CD14-positive monocyte (primary cell): ENCODE results near the gene TFEB. TPM values are rescaled to one million over a fixed set of nuclear protein-coding genes. Genes with fewer than 3 reads are reported as not detected.

Experiments
- DNase-seq, 3 donors: peaks; one replicate each; pipeline ENCODE4 v3.0.0-alpha.2; 2011 to 2022
- H2AFZ ChIP-seq: 2 replicates; pipeline ENCODE4 v1.6.0; 2012; ENCODE audit warnings: mild to moderate bottlenecking, low read depth, low read length, inconsistent platforms; ENCODE audit not compliant: insufficient read depth, poor library complexity, severe bottlenecking
- H3K27ac ChIP-seq, 2 donors: 1 replicate in 1 of 2; 2 replicates in 1 of 2; pipeline ENCODE4 v1.5.1; 2012 to 2013; ENCODE audit warnings: low read length in 2 of 2, control low read depth in 1 of 2, inconsistent platforms in 1 of 2, low read depth in 1 of 2, mild to moderate bottlenecking in 1 of 2
- H3K27me3 ChIP-seq, 2 donors: one replicate each; pipeline versions ENCODE4 v1.6.0 to v1.6.1; 2011 to 2013; ENCODE audit warnings: low read length in 2 of 2; ENCODE audit not compliant: control insufficient read depth in 2 of 2, insufficient read depth in 2 of 2
- H3K36me3 ChIP-seq, 2 donors: replicated peaks in 1 of 2; 1 replicate in 1 of 2; 2 replicates in 1 of 2; pipeline versions ENCODE4 v1.5.1 to v1.6.1; 2012 to 2013; ENCODE audit warnings: low read length in 2 of 2, control low read depth in 1 of 2, inconsistent platforms in 1 of 2, mild to moderate bottlenecking in 1 of 2; ENCODE audit not compliant: insufficient read depth in 2 of 2, control insufficient read depth in 1 of 2
- H3K4me1 ChIP-seq, 2 donors: 1 replicate in 1 of 2; 2 replicates in 1 of 2; pipeline versions ENCODE4 v1.5.1 to v1.6.1; 2012 to 2013; ENCODE audit warnings: low read length in 2 of 2, control low read depth in 1 of 2, inconsistent platforms in 1 of 2, mild to moderate bottlenecking in 1 of 2, moderate library complexity in 1 of 2; ENCODE audit not compliant: insufficient read depth in 2 of 2, control insufficient read depth in 1 of 2
- H3K4me2 ChIP-seq: replicated peaks from 2 replicates; pipeline ENCODE3; 2012; ENCODE audit warnings: low read length, moderate library complexity, mild to moderate bottlenecking; ENCODE audit not compliant: poor library complexity, severe bottlenecking; ENCODE audit errors: extremely low read depth
- H3K4me3 ChIP-seq, 3 experiments: fragments of 200-600 bp in 1 of 3; sonication (generic) in 1 of 3; replicated peaks in 1 of 3; 1 replicate in 2 of 3; 2 replicates in 1 of 3; pipeline ENCODE4 v1.5.1; 2011 to 2013; ENCODE audit warnings: low read length in 3 of 3, mild to moderate bottlenecking in 3 of 3, control low read depth in 2 of 3, low read depth in 2 of 3, inconsistent platforms in 1 of 3, moderate library complexity in 1 of 3
- H3K79me2 ChIP-seq: 2 replicates; pipeline ENCODE4 v1.6.0; 2012; ENCODE audit warnings: mild to moderate bottlenecking, control low read depth, inconsistent platforms, low read length, moderate library complexity; ENCODE audit not compliant: insufficient read depth
- H3K9ac ChIP-seq: 2 replicates; pipeline ENCODE4 v1.6.0; 2017; ENCODE audit warnings: low read length, mild to moderate bottlenecking; ENCODE audit not compliant: insufficient read depth, poor library complexity, severe bottlenecking
- H3K9me3 ChIP-seq, 2 donors: replicated peaks in 1 of 2; 1 replicate in 1 of 2; 2 replicates in 1 of 2; pipeline versions ENCODE4 v1.5.1 to v1.6.1; 2012 to 2013; ENCODE audit warnings: low read length in 2 of 2, control low read depth in 1 of 2; ENCODE audit not compliant: control insufficient read depth in 1 of 2, insufficient read depth in 1 of 2
- H4K20me1 ChIP-seq: 2 replicates; pipeline ENCODE4 v1.6.0; 2012; ENCODE audit warnings: mild to moderate bottlenecking, low read length, control low read depth, moderate library complexity; ENCODE audit not compliant: insufficient read depth
- H3K27ac Mint-ChIP-seq, 7 donors: one replicate each; pipeline ENCODE4 v1.8.0; 2020; ENCODE audit warnings: mild to moderate bottlenecking in 7 of 7, mixed read lengths in 7 of 7, moderate library complexity in 6 of 7, inconsistent platforms in 2 of 7
- H3K27me3 Mint-ChIP-seq, 3 donors: one replicate each; pipeline ENCODE4 v1.8.0; 2021 to 2022; ENCODE audit warnings: low read depth in 3 of 3, mild to moderate bottlenecking in 3 of 3, mixed read lengths in 3 of 3, moderate library complexity in 3 of 3, inconsistent platforms in 1 of 3
- H3K36me3 Mint-ChIP-seq, 2 donors: one replicate each; pipeline ENCODE4 v1.8.0; 2020; ENCODE audit warnings: mixed read lengths in 2 of 2, inconsistent platforms in 1 of 2, mild to moderate bottlenecking in 1 of 2
- H3K4me1 Mint-ChIP-seq: one replicate; pipeline ENCODE4 v1.8.0; 2020; ENCODE audit warnings: mild to moderate bottlenecking, mixed read lengths
- H3K4me3 Mint-ChIP-seq, 2 donors: one replicate each; pipeline ENCODE4 v1.8.0; 2020; ENCODE audit warnings: mild to moderate bottlenecking in 2 of 2, mixed read lengths in 2 of 2, moderate library complexity in 1 of 2
- H3K9me3 Mint-ChIP-seq, 7 donors: one replicate each; pipeline ENCODE4 v1.8.0; 2020 to 2022; ENCODE audit warnings: mixed read lengths in 7 of 7, mild to moderate bottlenecking in 6 of 7, moderate library complexity in 6 of 7, inconsistent platforms in 2 of 7
- CTCF ChIP-seq: fragments of 200-600 bp; IDR thresholded peaks from one replicate; pipeline ENCODE4 v1.8.0; 2022; ENCODE audit warnings: antibody characterized with exemption, mild to moderate bottlenecking
- WGBS: methylation state at CpG from one replicate; pipeline ENCODE4 v1.1.5; 2013; ENCODE audit warnings: missing lambda C conversion rate; ENCODE audit not compliant: insufficient coverage; 5-methylcytosine and 5-hydroxymethylcytosine counted together
- intact Hi-C, 2 donors: fragments of 100-400 bp; cut with micrococcal nuclease; formaldehyde crosslinking; loops; one replicate each; pipeline versions ENCODE4 v1.15.0 to v1.15.1; 2023
- polyA plus RNA-seq, 3 donors: library from polyadenylated mRNA; depleted of rRNA in 1 of 3; unstranded in 2 of 3; stranded (reverse) in 1 of 3; fragments of 300-500 nt in 2 of 3; fragments of >200 nt in 1 of 3; fragmentation: Illumina TruSeq in 2 of 3; gene quantifications; 1 replicate in 2 of 3; 2 replicates in 1 of 3; pipeline ENCODE4 v1.2.3, GENCODE V29; 2012 to 2021

The TFEB gene
- polyA plus RNA-seq, 3 donors: 42.6 to 60.0 (median 55.0) TPM

GRCh38 chr6:41664271-41664670 is 71.1 kb downstream of the TFEB start:
- Histone ChIP-seq H3K9me3 (no peaks in the 10 kb centered on the region), H3K4me2 (no peak overlapping the region), H3K9ac (no peak overlapping the region), H3K36me3 (no peaks in the 10 kb centered on the region), H3K79me2 (no peaks in the 10 kb centered on the region), H3K27ac (no peak overlapping the region), H2AFZ (no peak overlapping the region), H3K4me3 (no peak overlapping the region), H3K4me1 (no peaks in the 10 kb centered on the region), H4K20me1 (no peaks in the 10 kb centered on the region), H3K27me3 (peaks cover 0 to 6% of the 10 kb centered on the region in 2 donors)
- H3K9me3 Mint-ChIP-seq: peaks cover 0 to 3% (median 0%) of the 10 kb centered on the region in 7 donors
- intact Hi-C loops: no loop called here
- DNase-seq: no peak
- TF ChIP-seq CTCF: no peak
- peaks cover 12 to 31% (median 12%) of the 10 kb centered on the region in 3 donors for H3K27me3 Mint-ChIP-seq
- 100% methylated on average over 1 of the region's 5 CpGs for WGBS
- no peaks in the 10 kb centered on the region for H3K4me1 Mint-ChIP-seq
- no peaks in the 10 kb centered on the region for H3K36me3 Mint-ChIP-seq
- no peak overlapping the region for H3K27ac Mint-ChIP-seq
- no peak overlapping the region for H3K4me3 Mint-ChIP-seq

GRCh38 chr6:41663568-41663967 is 71.8 kb downstream of the TFEB start:
- 100% methylated on average over 3 of the region's 5 CpGs for WGBS
- H3K9me3 Mint-ChIP-seq: no peaks in the 10 kb centered on the region
- intact Hi-C loops: no loop called here

More at GRCh38 chr6:41663568-41663967, 71.8 kb downstream of the TFEB start:
- Mint-ChIP-seq H3K4me3 (no peak overlapping the region), H3K27ac (no peak overlapping the region), H3K4me1 (no peaks in the 10 kb centered on the region), H3K36me3 (no peaks in the 10 kb centered on the region), H3K27me3 (peaks cover 12 to 34% (median 12%) of the 10 kb centered on the region in 3 donors)
- Histone ChIP-seq H3K27ac (no peak overlapping the region), H3K27me3 (peaks cover 0 to 6% of the 10 kb centered on the region in 2 donors), H3K36me3 (no peaks in the 10 kb centered on the region), H3K9ac (no peak overlapping the region), H3K4me3 (no peak overlapping the region), H2AFZ (no peak overlapping the region), H4K20me1 (no peaks in the 10 kb centered on the region), H3K9me3 (no peaks in the 10 kb centered on the region), H3K4me2 (no peak overlapping the region), H3K4me1 (no peaks in the 10 kb centered on the region), H3K79me2 (no peaks in the 10 kb centered on the region)
- TF ChIP-seq CTCF: no peak
- DNase-seq: no peak
